HG02571 (cell line): Measurements from ENCODE around the gene SCFD1.
A peak's percentile ranks its signal among the peaks of the same experiment; 100 is the strongest.
"Not testable (repeated sequence)": the region's sequence is repeated elsewhere in the genome, so short reads cannot be mapped to it uniquely, and the experiment has no call there.

ENCODE experiments used
- ATAC-seq: cut with Tn5 transposase; IDR thresholded peaks from one replicate; pipeline ENCODE4 v1.9.1; 2021; ENCODE audit warnings: mild to moderate bottlenecking, moderate library complexity; ENCODE audit not compliant: unreplicated experiment

The SCFD1 gene

GRCh38 chr14:30608533-30609006, 13.5 kb upstream of the SCFD1 start:
- ATAC-seq = no peak

- ATAC-seq = no peak
Measured at GRCh38 chr14:30610787-30611343, 11.3 kb upstream of the SCFD1 start.

GRCh38 chr14:30614155-30614554, 8.0 kb upstream of the SCFD1 start:
- ATAC-seq = no peak

GRCh38 chr14:30620178-30620577, 1.9 kb upstream of the SCFD1 start:
- peak; percentile 43 for ATAC-seq

GRCh38 chr14:30621354-30621939, 672 bp upstream of the SCFD1 start:
- peak; percentile 7 for ATAC-seq

- no peak for ATAC-seq
Measured at GRCh38 chr14:30623412-30624131, 1.5 kb downstream of the SCFD1 start.

- no peak for ATAC-seq
Measured at GRCh38 chr14:30624132-30624423, 2.0 kb downstream of the SCFD1 start.

- no peak for ATAC-seq
Measured at GRCh38 chr14:30625533-30625932, 3.4 kb downstream of the SCFD1 start.

GRCh38 chr14:30629432-30629831, 7.3 kb downstream of the SCFD1 start:
- not testable (repeated sequence) for ATAC-seq

- ATAC-seq = no peak
Measured at GRCh38 chr14:30630248-30630647, 8.1 kb downstream of the SCFD1 start.

- no peak for ATAC-seq
Measured at GRCh38 chr14:30632730-30633129, 10.6 kb downstream of the SCFD1 start.

- no peak for ATAC-seq
Measured at GRCh38 chr14:30638926-30639325, 16.8 kb downstream of the SCFD1 start.

GRCh38 chr14:30641207-30641606, 19.1 kb downstream of the SCFD1 start:
- ATAC-seq = no peak

- ATAC-seq = not testable (repeated sequence)
Measured at GRCh38 chr14:30644462-30644861, 22.3 kb downstream of the SCFD1 start.

- no peak for ATAC-seq
Measured at GRCh38 chr14:30645600-30645999, 23.5 kb downstream of the SCFD1 start.

- ATAC-seq = no peak
Measured at GRCh38 chr14:30648471-30648870, 26.4 kb downstream of the SCFD1 start.

- no peak for ATAC-seq
Measured at GRCh38 chr14:30651937-30652336, 29.8 kb downstream of the SCFD1 start.

- ATAC-seq = no peak
Measured at GRCh38 chr14:30655124-30655523, 33.0 kb downstream of the SCFD1 start.

GRCh38 chr14:30655658-30656057, 33.5 kb downstream of the SCFD1 start:
- no peak for ATAC-seq

GRCh38 chr14:30656190-30656632, 34.1 kb downstream of the SCFD1 start:
- ATAC-seq = no peak

GRCh38 chr14:30657050-30657449, 34.9 kb downstream of the SCFD1 start:
- no peak for ATAC-seq

- no peak for ATAC-seq
Measured at GRCh38 chr14:30657606-30658163, 35.6 kb downstream of the SCFD1 start.
